ENCODE measurements around the gene TSPAN32.
"Not testable (repeated sequence)": the region's sequence is repeated elsewhere in the genome, so short reads cannot be mapped to it uniquely, and the experiment has no call there.

TSPAN32 gene

GRCh38 chr11:2333486-2334205 lies 31.8 kb downstream of the TSPAN32 start:
- not testable (repeated sequence) for DNase-seq (ENCODE audit: low read depth in 2 of 2)

DNA sequence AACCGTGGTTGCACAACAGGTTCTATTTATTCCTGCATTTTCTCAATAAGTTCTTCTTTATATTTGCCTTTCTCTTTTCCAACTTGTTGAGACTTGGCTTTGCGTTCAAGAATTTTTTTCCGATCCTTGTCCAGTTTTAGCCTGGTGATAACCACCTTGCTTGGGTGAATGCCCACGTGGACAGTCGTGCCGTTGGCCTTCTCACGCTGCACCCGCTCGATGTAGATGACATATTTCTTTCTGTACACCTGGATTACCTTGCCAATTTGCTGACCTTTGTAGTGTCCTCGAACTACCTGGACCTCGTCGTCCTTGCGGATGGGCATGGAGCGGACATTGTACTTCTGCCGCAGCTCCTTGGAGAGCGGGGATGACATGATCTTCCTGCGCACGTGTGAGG lies 33.5 kb downstream of the TSPAN32 start:
- not testable (repeated sequence) for DNase-seq (ENCODE audit: low read depth in 2 of 2)

- DNase-seq (ENCODE audit: low read depth in 2 of 2), result not testable (repeated sequence)
These were observed 36.9 kb downstream of the TSPAN32 start for GRCh38 chr11:2338760-2339159.

- DNase-seq (ENCODE audit: low read depth in 2 of 2), result no peak
These were observed 40.7 kb downstream of the TSPAN32 start for GRCh38 chr11:2342557-2342956.

DNA sequence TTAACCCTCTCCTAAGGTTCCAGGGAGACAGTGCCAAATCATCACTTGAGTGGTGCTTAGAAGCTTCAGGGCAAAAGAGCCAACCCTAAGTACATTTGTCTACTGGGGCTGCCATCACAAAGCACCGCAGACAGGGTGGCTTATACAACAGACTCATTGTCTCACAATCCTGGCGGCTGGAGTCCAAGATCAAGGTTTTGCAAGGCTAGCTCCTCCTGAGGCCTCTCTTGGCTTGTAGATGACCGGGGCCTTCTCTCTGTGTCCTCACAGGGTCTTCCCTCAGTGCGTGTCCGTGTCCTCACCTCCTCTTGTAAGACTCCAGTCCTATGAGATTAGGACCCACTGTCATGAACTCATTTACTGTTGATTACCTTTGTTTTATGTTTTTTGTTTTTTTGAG lies 41.2 kb downstream of the TSPAN32 start:
- no peak for DNase-seq (ENCODE audit: low read depth in 2 of 2)

DNA sequence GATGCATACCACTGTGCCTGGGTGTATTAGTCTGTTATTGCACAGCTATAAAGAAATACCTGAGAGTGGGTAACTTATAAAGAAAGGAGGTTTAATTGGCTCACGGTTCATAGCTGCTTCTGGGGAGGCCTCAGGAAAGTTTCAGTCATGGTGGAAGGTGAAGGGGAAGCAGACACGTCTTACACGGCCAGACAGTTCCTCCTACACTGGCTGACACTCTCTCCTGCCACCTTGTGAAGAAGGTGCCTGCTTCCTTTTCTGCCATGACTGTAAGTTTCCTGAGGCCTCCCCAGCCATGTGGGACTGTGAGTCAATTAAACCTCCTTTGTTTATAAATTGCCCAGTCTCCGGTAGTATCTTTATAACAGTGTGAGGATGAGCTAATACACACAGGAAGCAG lies 41.7 kb downstream of the TSPAN32 start:
- DNase-seq (ENCODE audit: low read depth in 2 of 2), result no peak

GRCh38 chr11:2345050-2345449 lies 43.2 kb downstream of the TSPAN32 start:
- DNase-seq (ENCODE audit: low read depth in 2 of 2), result no peak

GRCh38 chr11:2346014-2346413 lies 44.2 kb downstream of the TSPAN32 start:
- no peak for DNase-seq (ENCODE audit: low read depth in 2 of 2)

GRCh38 chr11:2346586-2347307 lies 44.9 kb downstream of the TSPAN32 start:
- DNase-seq (ENCODE audit: low read depth in 2 of 2), result no peak

- no peak for DNase-seq (ENCODE audit: low read depth in 2 of 2)
These were observed 45.6 kb downstream of the TSPAN32 start for GRCh38 chr11:2347308-2347830.

DNA sequence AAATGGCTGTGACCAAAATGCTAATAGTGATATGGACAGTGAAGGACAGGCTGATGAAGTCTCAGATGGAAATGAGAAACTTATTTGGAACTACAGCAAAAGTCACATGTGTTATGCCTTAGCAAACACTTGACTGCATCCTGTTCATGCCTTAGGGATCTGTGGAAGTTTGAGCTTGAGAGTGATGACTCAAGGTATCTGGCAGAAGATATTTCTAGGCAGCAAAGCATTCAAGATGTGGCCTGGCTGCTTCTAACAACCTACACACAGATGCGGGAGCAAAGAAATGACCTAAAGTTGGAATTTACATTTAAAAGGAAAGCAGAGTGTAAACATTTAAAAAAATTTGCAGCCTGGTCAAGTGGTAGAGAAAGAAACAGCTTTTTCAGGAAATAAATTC lies 47.2 kb downstream of the TSPAN32 start:
- no peak for DNase-seq (ENCODE audit: low read depth in 2 of 2)

GRCh38 chr11:2351701-2352100 lies 49.9 kb downstream of the TSPAN32 start:
- no peak for DNase-seq (ENCODE audit: low read depth in 2 of 2)

DNA sequence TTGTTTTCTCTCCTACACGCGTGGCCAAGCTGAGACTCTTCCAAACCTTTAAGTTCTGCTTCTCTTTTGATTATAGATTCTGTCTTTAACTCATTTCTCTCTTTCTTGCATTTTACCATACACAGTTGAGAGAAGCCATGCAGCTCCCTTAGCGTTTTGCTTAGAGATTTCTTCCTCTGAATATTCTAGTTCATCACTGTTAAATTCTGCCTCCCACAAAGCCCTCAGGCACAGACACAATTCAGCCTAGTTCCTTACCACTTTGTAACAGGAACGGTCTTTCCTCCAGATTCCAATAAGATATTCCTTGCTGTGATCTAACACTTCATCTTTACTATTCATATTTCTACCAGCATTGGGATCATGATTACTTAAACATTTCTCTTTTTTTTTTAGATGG lies 50.6 kb downstream of the TSPAN32 start:
- DNase-seq (ENCODE audit: low read depth in 2 of 2), result no peak

- no peak for DNase-seq (ENCODE audit: low read depth in 2 of 2)
These were observed 53.3 kb downstream of the TSPAN32 start for GRCh38 chr11:2355000-2355644.

GRCh38 chr11:2357246-2357645 lies 55.4 kb downstream of the TSPAN32 start:
- no peak for DNase-seq (ENCODE audit: low read depth in 2 of 2)

GRCh38 chr11:2357651-2358050 lies 55.8 kb downstream of the TSPAN32 start:
- not testable (repeated sequence) for DNase-seq (ENCODE audit: low read depth in 2 of 2)

GRCh38 chr11:2358754-2359442 lies 57.1 kb downstream of the TSPAN32 start:
- DNase-seq (ENCODE audit: low read depth in 2 of 2), result no peak

- no peak for DNase-seq (ENCODE audit: low read depth in 2 of 2)
These were observed 57.7 kb downstream of the TSPAN32 start for GRCh38 chr11:2359557-2359956.

DNA sequence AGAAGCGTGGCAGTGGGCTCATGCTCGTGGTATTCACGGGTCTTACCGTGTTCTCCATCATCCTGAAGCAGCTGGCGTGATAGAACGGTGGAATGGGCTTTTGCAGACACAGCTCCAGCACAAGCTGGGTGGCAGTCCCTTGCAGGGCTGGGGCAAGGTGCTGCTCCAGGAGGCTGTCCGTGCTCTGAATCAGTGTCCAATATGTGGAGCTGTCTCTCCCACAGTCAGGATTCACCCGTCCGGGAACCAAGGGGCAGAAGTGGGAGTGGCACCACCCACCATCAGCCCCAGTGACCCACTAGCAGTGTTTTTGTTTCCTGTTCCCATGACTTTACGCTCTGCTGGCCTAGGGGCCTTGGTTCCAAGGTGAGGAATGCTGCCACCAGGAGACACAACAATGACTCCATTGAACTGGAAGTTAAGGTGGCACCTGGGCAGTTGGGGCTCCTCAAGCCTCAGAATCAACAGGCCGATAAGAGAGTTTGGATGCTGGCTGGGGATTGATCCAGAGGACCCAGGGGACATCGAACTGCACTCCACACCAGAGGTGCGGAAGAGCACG lies 58.3 kb downstream of the TSPAN32 start:
- no peak for DNase-seq (ENCODE audit: low read depth in 2 of 2)

DNA sequence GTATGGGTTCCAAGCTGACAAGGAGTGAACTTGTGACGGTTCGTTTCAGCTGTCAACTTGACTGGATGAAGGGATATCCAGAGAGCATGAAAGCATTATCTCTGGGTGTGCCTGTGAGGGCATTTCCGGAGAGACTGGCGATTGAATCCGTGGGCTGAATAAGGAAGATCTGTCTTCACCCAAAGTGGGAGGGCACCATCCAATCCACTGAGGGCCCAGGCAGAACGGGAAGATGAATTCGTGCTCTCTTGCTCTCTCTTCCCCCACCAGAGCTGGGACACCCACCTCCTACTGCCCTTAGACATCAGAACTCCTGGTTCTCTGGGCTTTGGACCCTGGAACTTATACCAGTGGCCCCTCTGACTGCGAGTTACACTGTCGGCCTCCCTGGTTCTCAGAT lies 59.8 kb downstream of the TSPAN32 start:
- no peak for DNase-seq (ENCODE audit: low read depth in 2 of 2)

- DNase-seq (ENCODE audit: low read depth in 2 of 2), result no peak
These were observed 60.6 kb downstream of the TSPAN32 start for GRCh38 chr11:2362414-2362813.

GRCh38 chr11:2363130-2363529 lies 61.3 kb downstream of the TSPAN32 start:
- DNase-seq (ENCODE audit: low read depth in 2 of 2), result no peak

Data from stimulated activated CD8-positive, alpha-beta memory T cell treated with anti-CD3 and anti-CD28 coated beads, Interleukin-7, amount 100 ng/mL, for 4 hours (primary cell).